Measurements from ENCODE around the gene ARMS2.

The ARMS2 gene

DNA sequence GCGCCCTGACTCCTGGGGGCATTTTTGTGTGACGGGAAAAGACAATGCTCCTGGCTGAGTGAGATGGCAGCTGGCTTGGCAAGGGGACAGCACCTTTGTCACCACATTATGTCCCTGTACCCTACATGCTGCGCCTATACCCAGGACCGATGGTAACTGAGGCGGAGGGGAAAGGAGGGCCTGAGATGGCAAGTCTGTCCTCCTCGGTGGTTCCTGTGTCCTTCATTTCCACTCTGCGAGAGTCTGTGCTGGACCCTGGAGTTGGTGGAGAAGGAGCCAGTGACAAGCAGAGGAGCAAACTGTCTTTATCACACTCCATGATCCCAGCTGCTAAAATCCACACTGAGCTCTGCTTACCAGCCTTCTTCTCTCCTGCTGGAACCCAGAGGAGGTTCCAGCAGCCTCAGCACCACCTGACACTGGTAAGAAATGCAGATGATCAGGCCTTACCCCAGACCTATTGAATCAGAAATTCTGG lies at the start of gene ARMS2:
Gene ARMS2, plus strand, starts transcription at position 51 of the 478 bp plus-strand sequence. Its CDS starts 75 bp downstream, at position 126.
- DNase-seq = no peak

DNA sequence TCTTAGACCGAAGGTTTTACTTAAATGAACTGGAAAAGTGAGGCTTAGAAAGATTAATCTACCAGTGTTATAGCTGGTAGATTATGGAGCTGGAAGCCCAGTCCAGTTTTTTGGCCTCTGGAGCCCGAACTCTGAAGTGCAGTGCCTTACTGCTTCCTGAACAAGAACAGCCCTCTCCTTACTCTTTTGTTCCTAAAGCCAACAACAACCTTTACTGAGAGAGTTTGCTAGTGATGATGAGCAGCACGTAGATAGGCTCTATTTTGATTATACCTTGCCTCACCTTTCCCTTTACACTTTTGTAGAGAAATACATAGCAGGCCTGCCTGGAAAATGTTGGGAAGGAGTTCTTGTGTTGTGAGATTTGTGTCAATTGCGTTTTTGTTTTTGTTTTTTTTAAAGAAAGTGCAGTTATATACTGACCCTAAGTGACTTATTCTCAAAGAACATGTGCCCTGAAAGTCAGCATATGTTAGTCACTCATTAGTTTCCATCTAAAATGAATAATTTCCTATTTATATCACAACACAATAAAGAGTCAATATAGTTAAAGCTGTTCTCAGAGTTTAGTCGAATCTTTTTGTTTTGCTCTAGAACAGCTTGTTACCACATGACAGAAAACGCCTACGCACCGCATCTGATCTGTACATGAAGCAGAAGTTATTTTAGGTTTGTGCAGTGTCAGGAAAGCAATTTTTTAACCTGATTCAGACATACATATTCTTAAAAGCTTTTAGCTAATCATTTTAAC lies 46.9 kb upstream of the ARMS2 start:
- DNase-seq = no peak

GRCh38 chr10:122413327-122413726 lies 41.1 kb upstream of the ARMS2 start:
- no peak for DNase-seq

DNA sequence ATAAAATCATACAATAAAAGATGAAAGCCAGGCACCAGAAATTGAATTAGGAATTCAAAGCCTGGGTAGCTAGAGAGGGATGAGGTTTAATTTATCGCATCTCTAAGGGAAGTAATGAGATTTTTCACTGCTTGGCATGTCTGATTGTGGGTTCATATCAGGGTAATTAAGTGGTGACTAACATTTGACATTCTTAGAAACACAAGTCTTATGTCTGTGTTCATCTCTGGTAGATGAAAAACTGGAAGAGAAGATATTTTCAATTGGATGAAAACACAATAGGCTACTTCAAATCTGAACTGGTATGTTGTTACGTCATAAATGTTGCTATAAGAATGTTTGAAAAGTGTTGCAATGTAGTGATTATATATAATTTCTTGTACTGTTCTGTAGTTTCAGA lies 36.8 kb upstream of the ARMS2 start:
- no peak for DNase-seq

DNA sequence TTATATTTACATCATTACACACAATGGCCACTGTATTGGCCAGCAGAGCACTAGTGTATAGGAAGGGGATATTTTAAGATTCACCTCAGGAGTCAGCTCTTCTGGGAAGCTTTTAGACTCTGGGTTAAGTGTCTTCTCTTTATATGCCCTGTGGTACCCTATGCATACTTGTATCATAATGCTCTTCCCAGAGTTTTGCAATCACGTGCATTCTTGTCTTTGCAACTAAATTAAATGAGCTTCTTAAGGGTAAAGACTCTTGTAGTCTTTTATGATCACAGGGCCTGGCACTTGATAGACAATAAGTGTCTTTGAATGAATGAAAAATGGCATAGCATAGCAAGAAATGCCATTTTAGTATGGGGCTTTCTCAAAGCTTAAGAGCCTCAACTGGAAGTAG lies 35.4 kb upstream of the ARMS2 start:
- DNase-seq = no peak

DNA sequence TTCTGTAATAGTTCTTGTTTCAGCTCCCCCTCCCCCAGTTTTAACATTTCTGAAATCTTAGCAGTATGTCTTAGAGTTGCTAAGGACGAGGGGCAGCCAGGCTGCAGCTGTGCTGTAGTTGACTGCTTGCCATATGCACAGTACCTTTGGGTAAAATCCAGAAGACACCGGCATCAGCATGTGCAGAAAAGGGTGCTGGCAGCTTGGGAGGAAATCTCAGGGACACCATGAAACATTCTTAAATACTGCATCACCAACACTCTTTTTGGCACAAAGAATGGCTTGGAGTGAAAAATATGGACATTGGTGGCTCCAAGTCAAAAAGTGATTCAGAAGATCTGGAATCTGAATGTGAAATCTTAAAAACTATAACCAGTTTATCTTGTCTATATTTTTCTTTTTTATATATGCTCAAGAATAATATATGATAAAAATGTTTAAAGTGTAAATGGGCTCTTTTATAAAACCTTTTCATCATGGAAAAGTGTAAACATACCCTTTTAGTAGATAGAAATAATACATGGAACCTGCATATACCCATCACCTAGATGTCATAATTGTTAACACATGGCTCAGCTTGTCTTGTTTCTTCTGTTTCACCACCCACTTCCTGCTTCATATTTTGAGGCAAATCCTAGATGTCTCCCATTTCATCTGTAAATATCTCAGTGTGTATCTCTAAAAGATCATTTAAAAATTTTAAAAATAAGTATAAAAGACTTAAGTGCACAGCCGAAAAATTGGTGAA lies 34.4 kb upstream of the ARMS2 start:
- DNase-seq = no peak

GRCh38 chr10:122420624-122421007 lies 33.8 kb upstream of the ARMS2 start:
- no peak for DNase-seq

- DNase-seq = no peak
These were observed 33.3 kb upstream of the ARMS2 start for GRCh38 chr10:122421054-122421625.

GRCh38 chr10:122421742-122422141 lies 32.7 kb upstream of the ARMS2 start:
- DNase-seq = no peak

DNA sequence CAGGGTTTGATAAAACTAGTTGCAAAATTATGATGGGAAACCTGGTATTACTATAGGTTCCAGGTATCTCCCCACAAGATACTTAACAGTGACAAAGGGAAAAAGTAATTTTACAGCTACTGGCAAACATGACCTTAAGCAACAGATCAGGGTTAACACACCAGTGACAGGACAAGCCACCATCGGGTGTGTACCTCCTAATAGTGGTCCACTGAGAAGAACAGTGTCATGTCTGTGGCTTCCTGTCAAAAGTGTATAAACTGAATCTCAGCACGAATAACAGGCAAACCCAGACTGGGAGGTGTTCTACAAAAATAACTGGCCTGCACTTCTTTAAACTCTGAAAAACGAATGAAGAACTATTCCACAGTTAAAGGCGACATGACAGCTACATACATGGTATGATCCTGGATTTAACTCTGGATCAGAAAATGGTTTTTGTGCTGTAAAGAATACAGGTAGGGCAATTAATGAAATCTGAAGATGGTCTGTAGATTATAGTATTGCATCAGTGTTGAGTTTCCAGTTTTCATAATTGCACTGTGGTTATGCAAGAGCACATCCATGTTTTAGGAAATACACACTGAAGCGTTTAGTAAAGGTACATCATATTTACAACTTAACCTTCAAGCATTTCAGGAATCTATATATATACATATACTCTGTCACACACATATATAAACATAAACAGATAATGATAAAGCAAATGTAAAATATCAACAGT lies 32.0 kb upstream of the ARMS2 start:
- no peak for DNase-seq

DNA sequence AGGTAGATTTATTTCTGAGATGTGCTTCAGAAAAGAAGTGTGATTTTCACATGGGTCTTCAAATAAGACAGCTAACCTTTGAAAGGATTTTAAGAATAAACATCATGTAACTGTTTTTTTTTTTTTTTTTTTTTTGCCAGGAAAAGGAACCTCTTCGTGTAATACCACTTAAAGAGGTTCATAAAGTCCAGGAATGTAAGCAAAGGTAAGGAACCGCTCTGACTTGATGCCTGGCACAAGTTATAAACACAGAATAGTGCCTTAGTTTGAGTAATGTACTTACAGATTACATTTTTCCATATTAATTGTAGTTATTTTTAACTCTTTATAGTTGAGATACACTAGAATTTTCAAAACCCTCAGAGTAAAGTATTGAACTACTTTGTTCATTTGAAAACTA lies 30.4 kb upstream of the ARMS2 start:
- DNase-seq = no peak

- no peak for DNase-seq
These were observed 27.6 kb upstream of the ARMS2 start for GRCh38 chr10:122426829-122427228.

- no peak for DNase-seq
These were observed 27.2 kb upstream of the ARMS2 start for GRCh38 chr10:122427280-122427679.

DNA sequence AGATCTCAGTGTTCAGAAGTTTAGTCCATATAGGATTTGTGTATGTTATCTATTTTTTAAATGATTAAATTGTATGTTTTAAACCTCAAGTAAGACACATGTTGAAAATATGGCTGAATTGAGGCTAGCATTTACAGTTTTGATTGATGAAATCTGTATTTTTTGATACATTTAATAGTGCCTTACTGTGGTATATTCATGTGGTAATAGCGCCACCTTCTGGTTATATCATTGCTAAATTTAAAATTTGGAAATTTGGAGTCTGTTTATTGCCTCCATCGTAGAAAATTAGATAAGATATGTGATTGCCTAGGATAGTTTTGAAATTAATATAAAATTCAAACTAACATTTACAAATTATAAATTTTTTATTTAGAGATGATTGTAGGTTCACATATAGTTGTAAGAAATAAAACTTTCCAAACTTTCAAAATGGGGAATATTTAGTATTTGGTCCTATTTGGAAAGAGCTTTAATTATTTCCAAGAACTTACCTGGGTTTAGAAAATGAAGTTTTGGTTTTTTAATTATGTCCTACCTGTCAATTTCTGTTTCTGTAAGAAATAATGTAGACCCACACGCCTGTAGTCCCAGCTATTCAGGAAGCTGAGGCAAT lies 19.1 kb upstream of the ARMS2 start:
- no peak for DNase-seq

DNA sequence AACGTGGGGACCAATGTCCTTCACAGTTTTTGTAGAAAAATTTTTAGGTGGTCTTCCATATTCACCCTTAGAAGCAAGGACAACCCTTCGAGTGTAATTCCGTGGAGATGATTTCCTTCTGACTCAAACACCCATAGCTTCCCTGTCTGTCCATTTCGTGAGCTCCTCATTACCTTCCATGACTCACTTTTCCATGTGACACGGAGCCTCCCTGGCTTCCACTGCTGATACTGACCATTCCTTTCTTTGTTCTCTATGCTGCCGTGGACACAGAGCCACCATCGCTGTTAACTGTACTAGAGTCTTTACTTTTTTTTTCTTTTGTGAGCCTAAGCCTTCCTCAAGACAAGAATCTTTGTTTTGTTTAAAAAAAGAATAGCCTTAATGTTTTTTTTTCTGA lies 12.5 kb upstream of the ARMS2 start:
- DNase-seq = no peak

GRCh38 chr10:122445469-122445868 lies 9.0 kb upstream of the ARMS2 start:
- no peak for DNase-seq

GRCh38 chr10:122445904-122446303 lies 8.5 kb upstream of the ARMS2 start:
- no peak for DNase-seq

DNA sequence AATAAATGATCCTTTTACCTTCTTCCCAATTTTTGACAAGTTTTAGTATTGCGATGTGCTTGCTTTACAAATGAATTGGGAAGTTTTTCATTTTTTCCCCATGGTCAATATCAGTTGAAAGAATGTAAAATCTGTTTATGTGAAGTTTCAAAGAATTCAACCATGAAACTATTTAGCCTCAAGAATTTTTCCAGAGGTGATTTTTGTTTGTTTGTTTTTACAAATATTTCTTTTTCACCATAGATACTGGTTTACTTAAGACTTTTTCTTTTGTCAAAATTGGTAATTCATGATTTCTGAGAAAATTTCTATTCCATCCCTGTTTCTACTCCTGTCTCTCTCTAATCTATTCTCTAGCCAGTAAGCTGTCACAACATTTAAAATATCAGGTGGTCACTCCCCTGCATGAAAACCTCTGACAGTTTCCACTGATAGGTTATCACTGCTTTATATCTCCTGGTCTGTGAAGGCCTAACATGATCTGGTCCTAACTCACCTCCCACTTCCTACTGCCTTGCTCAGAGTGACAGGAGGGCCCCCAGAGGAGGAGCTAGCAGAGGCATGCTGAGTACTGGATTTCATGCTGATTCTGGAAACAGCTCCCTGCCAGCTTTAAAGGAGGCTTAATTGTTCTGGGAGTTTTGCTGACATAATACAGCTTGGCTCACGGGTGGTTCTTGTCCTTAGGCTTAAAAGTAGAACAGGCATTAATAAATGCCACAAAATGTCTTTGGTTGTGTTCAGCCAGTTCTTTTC lies 7.6 kb upstream of the ARMS2 start:
- DNase-seq = no peak

GRCh38 chr10:122448600-122448999 lies 5.9 kb upstream of the ARMS2 start:
- DNase-seq = no peak

- DNase-seq = no peak
These were observed 5.3 kb upstream of the ARMS2 start for GRCh38 chr10:122449153-122449552.

- no peak for DNase-seq
These were observed 4.0 kb upstream of the ARMS2 start for GRCh38 chr10:122450353-122450990.

- no peak for DNase-seq
These were observed 382 bp upstream of the ARMS2 start for GRCh38 chr10:122454071-122454470.
